ENCODE results near the gene OTUD1. TPM values are rescaled to one million over a fixed set of nuclear protein-coding genes. Genes with fewer than 3 reads are reported as not detected.

OTUD1 gene, protein sequence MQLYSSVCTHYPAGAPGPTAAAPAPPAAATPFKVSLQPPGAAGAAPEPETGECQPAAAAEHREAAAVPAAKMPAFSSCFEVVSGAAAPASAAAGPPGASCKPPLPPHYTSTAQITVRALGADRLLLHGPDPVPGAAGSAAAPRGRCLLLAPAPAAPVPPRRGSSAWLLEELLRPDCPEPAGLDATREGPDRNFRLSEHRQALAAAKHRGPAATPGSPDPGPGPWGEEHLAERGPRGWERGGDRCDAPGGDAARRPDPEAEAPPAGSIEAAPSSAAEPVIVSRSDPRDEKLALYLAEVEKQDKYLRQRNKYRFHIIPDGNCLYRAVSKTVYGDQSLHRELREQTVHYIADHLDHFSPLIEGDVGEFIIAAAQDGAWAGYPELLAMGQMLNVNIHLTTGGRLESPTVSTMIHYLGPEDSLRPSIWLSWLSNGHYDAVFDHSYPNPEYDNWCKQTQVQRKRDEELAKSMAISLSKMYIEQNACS
- total RNA-seq (2013; cell fraction: nucleolus; rRNA removed), result 0.17 TPM in 1 of 2 replicates, not detected in the other
- total RNA-seq (2014; rRNA removed) (0.76 and 0.90 TPM in 2 replicates), total RNA-seq (2014; rRNA removed; fragmentation: Illumina TruSeq; extraction: Trizol) (0.63 and 0.88 TPM in 2 replicates), total RNA-seq (2021) (1.6 and 1.8 TPM in 2 replicates), polyA plus RNA-seq (2011; rRNA removed) (0.09 and 0.18 TPM in 2 replicates), polyA plus RNA-seq (2014; fragmentation: Illumina TruSeq; extraction: Trizol) (0.53 and 0.89 TPM in 2 replicates), polyA plus RNA-seq (2014; fragmentation: Nextera tagmentation; extraction: Ambion mirVana) (under 1 TPM; 0.42 to 0.64 TPM), polyA plus RNA-seq (2014; rRNA removed) (0.65 and 0.69 TPM in 2 replicates), polyA plus RNA-seq (2016; fragmentation: Nextera tagmentation; extraction: Ambion mirVana) (under 1 TPM in 1 of 2 experiments, not detected in 1; 0.39 TPM), polyA minus RNA-seq (2011; rRNA and poly(A)+ RNA removed) (0.07 and 0.21 TPM in 2 replicates), Bru-seq, nascent RNA (percentile 81 among the genes with signal in this experiment), BruChase-seq, experiment 1, labeled RNA remaining after a 6-hour chase (percentile 59 among the genes with signal in this experiment), BruChase-seq, experiment 2, labeled RNA remaining after a 2-hour chase (percentile 85 among the genes with signal in this experiment)
- polyA plus RNA-seq (2011; ENCODE audit: low read depth), result 1.3 TPM
- 0.04 and 0.08 TPM in 2 replicates for polyA plus RNA-seq (2011; cell fraction: cytosol; rRNA removed)
- polyA plus RNA-seq (2011; cell fraction: nucleus; rRNA removed), result 0.06 and 0.15 TPM in 2 replicates
- 3.1 and 4.6 TPM in 2 replicates for polyA plus RNA-seq (2012)
- polyA minus RNA-seq (2011; cell fraction: cytosol; rRNA and poly(A)+ RNA removed), result not detected in 2 replicates
- polyA minus RNA-seq (2011; cell fraction: nucleus; rRNA and poly(A)+ RNA removed), result 0.12 and 0.19 TPM in 2 replicates
- long read RNA-seq, experiment 1, result 0 reads
- long read RNA-seq, experiment 2, result 0 reads

DNA sequence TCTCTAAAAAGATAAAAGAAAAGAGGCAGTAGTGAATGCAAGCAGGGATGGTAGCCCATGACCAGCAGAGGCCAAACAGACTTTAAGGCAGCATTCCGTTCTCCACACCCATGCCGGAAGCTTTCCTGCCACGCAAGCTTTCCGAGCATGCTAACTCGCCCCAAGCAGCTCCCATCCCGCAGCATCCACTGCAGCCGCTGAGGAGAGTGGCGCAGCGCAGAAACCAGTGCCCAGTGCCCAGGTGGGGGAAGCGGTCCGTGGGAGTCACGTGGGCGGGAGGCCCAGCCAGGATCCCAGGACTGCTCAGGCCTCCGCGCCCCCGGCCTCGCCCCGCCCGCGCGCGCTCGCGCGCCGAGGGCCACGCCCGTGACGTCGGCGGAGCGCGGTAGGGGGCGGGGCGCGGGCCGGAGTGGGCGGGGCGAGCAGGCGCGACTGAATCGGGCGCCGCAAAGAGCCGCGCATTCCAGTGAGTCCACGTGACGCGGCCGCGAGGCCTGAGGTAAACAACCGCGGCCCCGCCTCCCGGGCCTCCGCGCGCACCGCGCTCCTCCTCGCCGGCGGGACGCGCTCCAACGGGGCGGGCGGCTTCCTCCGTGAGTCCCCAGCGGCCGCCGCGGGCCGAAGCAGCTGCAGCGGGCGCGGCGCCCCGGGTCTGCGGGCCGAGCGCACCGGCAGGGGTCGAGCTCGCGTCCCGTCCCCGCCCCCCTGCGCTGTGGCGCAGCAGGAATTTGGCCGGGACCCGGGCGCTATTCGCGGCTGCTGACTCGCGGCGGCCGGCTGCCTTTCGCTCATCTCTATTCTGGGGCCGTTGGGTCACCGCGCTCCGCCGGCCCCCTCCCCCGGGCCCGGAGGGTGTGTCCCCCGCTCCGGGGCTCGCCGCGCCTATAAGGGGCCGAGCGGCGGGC is at the start of gene OTUD1:
Gene OTUD1, plus strand, starts transcription at position 529 of the 905 bp plus-strand sequence. CDS start 383 bp downstream, outside the sequence.
- CTCF ChIA-PET, result interaction anchor here (0.8 kb wide), 1 partner anchor 14 kb away, joined by 3 read pairs; no protein-coding TSS in a partner anchor
- intact Hi-C loops (cut with micrococcal nuclease; ENCODE audit: unreplicated experiment), result loop anchor here (1.0 kb wide), 1 partner anchor 70 kb away; no protein-coding TSS in a partner anchor
- FAIRE-seq, result no peak
- TF ChIP-seq SUZ12 (IDR thresholded peaks at IDR 0.05; ENCODE audit: unreplicated experiment), result no peak
- no peak for TF ChIP-seq FOS (IDR thresholded peaks at IDR 0.05; ENCODE audit: borderline replicate concordance, extremely low read depth, insufficient read length)
- TF ChIP-seq, protein P1, sequence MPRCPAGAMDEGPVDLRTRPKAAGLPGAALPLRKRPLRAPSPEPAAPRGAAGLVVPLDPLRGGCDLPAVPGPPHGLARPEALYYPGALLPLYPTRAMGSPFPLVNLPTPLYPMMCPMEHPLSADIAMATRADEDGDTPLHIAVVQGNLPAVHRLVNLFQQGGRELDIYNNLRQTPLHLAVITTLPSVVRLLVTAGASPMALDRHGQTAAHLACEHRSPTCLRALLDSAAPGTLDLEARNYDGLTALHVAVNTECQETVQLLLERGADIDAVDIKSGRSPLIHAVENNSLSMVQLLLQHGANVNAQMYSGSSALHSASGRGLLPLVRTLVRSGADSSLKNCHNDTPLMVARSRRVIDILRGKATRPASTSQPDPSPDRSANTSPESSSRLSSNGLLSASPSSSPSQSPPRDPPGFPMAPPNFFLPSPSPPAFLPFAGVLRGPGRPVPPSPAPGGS (IDR thresholded peaks at IDR 0.05; ENCODE audit: borderline replicate concordance, insufficient read depth, low read depth, low read length, poor library complexity, severe bottlenecking), result no peak
- no peak for TF ChIP-seq POLR2AphosphoS5 (IDR thresholded peaks at IDR 0.05; ENCODE audit: low read length)
- TF ChIP-seq, protein P2, sequence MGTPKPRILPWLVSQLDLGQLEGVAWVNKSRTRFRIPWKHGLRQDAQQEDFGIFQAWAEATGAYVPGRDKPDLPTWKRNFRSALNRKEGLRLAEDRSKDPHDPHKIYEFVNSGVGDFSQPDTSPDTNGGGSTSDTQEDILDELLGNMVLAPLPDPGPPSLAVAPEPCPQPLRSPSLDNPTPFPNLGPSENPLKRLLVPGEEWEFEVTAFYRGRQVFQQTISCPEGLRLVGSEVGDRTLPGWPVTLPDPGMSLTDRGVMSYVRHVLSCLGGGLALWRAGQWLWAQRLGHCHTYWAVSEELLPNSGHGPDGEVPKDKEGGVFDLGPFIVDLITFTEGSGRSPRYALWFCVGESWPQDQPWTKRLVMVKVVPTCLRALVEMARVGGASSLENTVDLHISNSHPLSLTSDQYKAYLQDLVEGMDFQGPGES (IDR thresholded peaks at IDR 0.05), result no peak
- no peak for TF ChIP-seq ZNF207 (IDR thresholded peaks at IDR 0.05; ENCODE audit: borderline replicate concordance)
- TF ChIP-seq, protein P3, sequence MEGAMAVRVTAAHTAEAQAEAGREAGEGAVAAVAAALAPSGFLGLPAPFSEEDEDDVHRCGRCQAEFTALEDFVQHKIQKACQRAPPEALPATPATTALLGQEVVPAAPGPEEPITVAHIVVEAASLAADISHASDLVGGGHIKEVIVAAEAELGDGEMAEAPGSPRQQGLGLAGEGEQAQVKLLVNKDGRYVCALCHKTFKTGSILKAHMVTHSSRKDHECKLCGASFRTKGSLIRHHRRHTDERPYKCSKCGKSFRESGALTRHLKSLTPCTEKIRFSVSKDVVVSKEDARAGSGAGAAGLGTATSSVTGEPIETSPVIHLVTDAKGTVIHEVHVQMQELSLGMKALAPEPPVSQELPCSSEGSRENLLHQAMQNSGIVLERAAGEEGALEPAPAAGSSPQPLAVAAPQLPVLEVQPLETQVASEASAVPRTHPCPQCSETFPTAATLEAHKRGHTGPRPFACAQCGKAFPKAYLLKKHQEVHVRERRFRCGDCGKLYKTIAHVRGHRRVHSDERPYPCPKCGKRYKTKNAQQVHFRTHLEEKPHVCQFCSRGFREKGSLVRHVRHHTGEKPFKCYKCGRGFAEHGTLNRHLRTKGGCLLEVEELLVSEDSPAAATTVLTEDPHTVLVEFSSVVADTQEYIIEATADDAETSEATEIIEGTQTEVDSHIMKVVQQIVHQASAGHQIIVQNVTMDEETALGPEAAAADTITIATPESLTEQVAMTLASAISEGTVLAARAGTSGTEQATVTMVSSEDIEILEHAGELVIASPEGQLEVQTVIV (IDR thresholded peaks at IDR 0.05; ENCODE audit: borderline replicate concordance, partially characterized antibody), result no peak
- TF ChIP-seq TAF1 (IDR thresholded peaks at IDR 0.05; ENCODE audit: borderline replicate concordance, low read depth, low read length), result no peak

More for the DNA sequence above, at the start of gene OTUD1:
- RAD21 ChIA-PET (ENCODE audit: unreplicated experiment), result no interaction called here
- Histone ChIP-seq H3K4me1 (ENCODE audit: control insufficient read depth, insufficient read depth, low read length) (peaks cover 4% of the 10 kb centered on the region), H3K79me2 (ENCODE audit: control insufficient read depth, insufficient read depth, low read length) (peaks cover 3% of the 10 kb centered on the region), H3K9me3 (replicated peaks; ENCODE audit: control insufficient read depth, insufficient read depth, low read length) (no peaks in the 10 kb centered on the region), H3K36me3 (ENCODE audit: control insufficient read depth in 2 of 2, insufficient read depth in 2 of 2, low read length in 1 of 2) (no peaks in the 10 kb centered on the region), H3K4me2 (ENCODE audit: control insufficient read depth, insufficient read depth) (peak within 1 kb of the TSS; percentile 85), H3K9ac (ENCODE audit: control insufficient read depth, insufficient read depth, low read length) (peak within 1 kb of the TSS; percentile 72), H3K27me3 (replicated peaks in 1 of 2; ENCODE audit: control insufficient read depth in 2 of 2, insufficient read depth in 2 of 2, low read length in 1 of 2) (peaks cover 3 to 5% of the 10 kb centered on the region in 2 experiments; a peak in 2 of 4 replicates), H3K4me3 (peak within 1 kb of the TSS; percentile 73), H4K20me1 (ENCODE audit: control insufficient read depth, insufficient read depth) (no peaks in the 10 kb centered on the region), H3K27ac (ENCODE audit: control insufficient read depth, insufficient read depth) (no peak within 1 kb of the TSS; the same call in 1 of the 2 replicates), H2AFZ (ENCODE audit: control insufficient read depth, low read depth, low read length) (peak within 1 kb of the TSS; percentile 97)
- POLR2A ChIA-PET, result no interaction called here
- DNase-seq (ENCODE audit: low read depth, low spot score) (peak; percentile 28), ATAC-seq (peak; percentile 92)
- BruUV-seq (replicated peaks), result no TSS peak
- in situ Hi-C loops (cut with MboI), result no loop called here
- SMC1A ChIA-PET (ENCODE audit: uncharacterized antibody, unreplicated experiment), result interaction anchor here (0.6 kb wide), 1 partner anchor 1697 kb away, joined by 3 read pairs; no protein-coding TSS in a partner anchor
- 4% methylated on average over 60 of the region's 115 CpGs for WGBS (ENCODE audit: insufficient coverage, insufficient replicate concordance, low lambda C conversion rate, missing lambda C conversion rate)

All from GM12878 (cell line).